ENCODE results near the gene COLEC12.

- TF ChIP-seq CTCF (conservative IDR thresholded peaks at IDR 0.05; ENCODE audit: low read length) (no peak), EZH2phosphoT487 (IDR thresholded peaks at IDR 0.05; ENCODE audit: borderline replicate concordance) (no peak)
Observed at GRCh38 chr18:326846-327245, 173.7 kb downstream of the COLEC12 start.
